Dedifferentiated amniotic fluid mesenchymal stem cell (primary cell): ENCODE measurements around the gene GARIN5B.

Experiments used
- DNase-seq: peaks from one replicate; pipeline ENCODE4 v3.0.0-alpha.2; 2016; ENCODE audit errors: extremely low spot score

The GARIN5B gene

GRCh38 chr19:55389386-55390317 is 26.6 kb upstream of the GARIN5B start:
- DNase-seq, result no peak

- DNase-seq, result no peak
These were observed 24.9 kb upstream of the GARIN5B start for GRCh38 chr19:55387736-55388497.

GRCh38 chr19:55386493-55386971 is 23.5 kb upstream of the GARIN5B start:
- no peak for DNase-seq

GRCh38 chr19:55385724-55386492 is 22.8 kb upstream of the GARIN5B start, which contains the start of gene RPL28:
RPL28 (plus strand) TSS chr19:55385932; CDS start chr19:55386358, 426 bp downstream.
- peak; percentile 99 for DNase-seq

- peak; percentile 97 for DNase-seq
These were observed 22.1 kb upstream of the GARIN5B start for GRCh38 chr19:55384920-55385723.

- no peak for DNase-seq
These were observed 21.3 kb upstream of the GARIN5B start, which contains the start of gene TMEM238 for GRCh38 chr19:55384131-55384919. TMEM238 (minus strand) TSS chr19:55384292; CDS start chr19:55384259, 33 bp downstream.

- peak; percentile 27 for DNase-seq
These were observed 20.4 kb upstream of the GARIN5B start for GRCh38 chr19:55383279-55384130.

GRCh38 chr19:55382522-55383054 is 19.5 kb upstream of the GARIN5B start:
- no peak for DNase-seq

GRCh38 chr19:55382013-55382412 is 19.0 kb upstream of the GARIN5B start:
- no peak for DNase-seq

GRCh38 chr19:55379174-55379573 is 16.1 kb upstream of the GARIN5B start:
- DNase-seq, result no peak

GRCh38 chr19:55377356-55378131 is 14.5 kb upstream of the GARIN5B start:
- no peak for DNase-seq

GRCh38 chr19:55376241-55376933 is 13.3 kb upstream of the GARIN5B start, which contains the start of gene TMEM190:
TMEM190 (plus strand) TSS chr19:55376826; CDS start chr19:55376854, 28 bp downstream.
- no peak for DNase-seq

GRCh38 chr19:55373993-55374757 is 11.1 kb upstream of the GARIN5B start:
- DNase-seq, result no peak

- DNase-seq, result no peak
These were observed 10.4 kb upstream of the GARIN5B start for GRCh38 chr19:55373306-55373992.

GRCh38 chr19:55372316-55373081 is 9.4 kb upstream of the GARIN5B start:
- DNase-seq, result no peak
